ENCODE data around the gene TTC29. TPM values are rescaled to one million over a fixed set of nuclear protein-coding genes. Genes with fewer than 3 reads are reported as not detected.
A peak's percentile ranks its signal among the peaks of the same experiment; 100 is the strongest.

TTC29 gene
- total RNA-seq = not detected
- long read RNA-seq = 0 reads

DNA sequence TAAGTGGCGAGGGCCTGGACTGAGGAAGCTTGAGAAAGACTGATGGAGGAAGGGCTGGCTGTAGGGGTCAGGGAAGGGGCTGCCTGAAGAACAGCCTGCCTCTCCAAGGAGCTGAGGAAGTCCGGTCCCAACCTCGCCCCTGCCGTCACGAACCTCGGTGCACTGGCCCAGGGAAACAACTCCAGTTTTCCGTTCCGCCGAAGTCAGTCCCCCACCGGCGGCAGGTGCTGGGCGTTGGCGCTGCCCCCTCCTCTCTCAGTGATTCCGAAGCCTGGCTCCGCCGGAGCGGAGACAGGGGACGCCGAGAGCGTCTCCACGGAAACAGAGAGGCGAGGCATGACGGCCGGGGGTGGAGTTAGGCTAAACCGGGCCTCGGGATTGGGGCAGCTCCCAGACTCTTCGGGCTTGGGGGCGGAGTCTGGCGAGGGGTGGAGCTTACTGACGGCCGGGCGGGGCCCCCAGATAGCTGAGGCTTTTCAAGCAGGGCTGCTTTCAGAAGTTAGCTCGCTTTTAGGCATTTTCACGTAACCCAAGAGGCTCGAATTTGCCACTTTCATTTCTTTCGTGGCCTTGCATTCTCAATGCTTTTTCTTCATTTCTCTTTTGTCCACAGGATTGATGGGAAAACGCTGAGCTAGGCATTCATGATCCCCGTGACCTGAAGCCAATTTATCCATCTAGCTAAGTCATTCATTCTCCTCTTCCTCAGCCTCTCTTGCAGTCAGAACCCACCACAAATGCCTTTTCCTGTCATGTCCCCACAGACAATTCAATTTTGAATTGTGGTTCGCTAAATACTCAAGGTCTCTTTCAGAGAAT, at the start of gene TTC29:
Gene TTC29 (minus strand): TSS at position 309 of the 819 bp plus-strand sequence. CDS start 5,969 bp downstream, outside the sequence.
- peak; percentile 94 for DNase-seq (ENCODE audit: missing footprints)
- intact Hi-C loops (cut with DNase I) = no loop called here
- peak; percentile 99 for ATAC-seq

DNA sequence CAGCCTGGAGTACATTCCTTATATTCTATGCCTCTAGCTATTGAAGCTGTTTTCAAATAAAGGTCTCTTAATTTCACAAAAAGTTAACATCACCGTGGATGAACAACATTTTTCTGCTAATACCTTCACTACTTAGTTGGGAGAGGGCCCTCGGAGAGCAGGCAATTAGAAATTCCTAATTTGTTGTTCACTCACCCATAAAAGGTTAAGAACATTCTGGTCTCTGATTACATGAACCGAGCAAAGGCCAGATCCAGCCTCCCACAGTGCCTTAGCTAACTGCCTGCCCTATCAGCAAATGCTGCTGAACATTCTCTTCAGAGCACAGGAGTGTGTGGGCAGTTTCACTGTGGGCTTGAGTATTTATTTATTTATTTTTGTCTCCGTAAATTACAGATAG, 36.0 kb upstream of the TTC29 start:
- intact Hi-C loops (cut with DNase I) = no loop called here
- DNase-seq (ENCODE audit: missing footprints) (no peak), ATAC-seq (no peak)

- intact Hi-C loops (cut with DNase I) = no loop called here
- ATAC-seq (no peak), DNase-seq (ENCODE audit: missing footprints) (no peak)
Observed at GRCh38 chr4:146978641-146979040, 33.0 kb upstream of the TTC29 start.

DNA sequence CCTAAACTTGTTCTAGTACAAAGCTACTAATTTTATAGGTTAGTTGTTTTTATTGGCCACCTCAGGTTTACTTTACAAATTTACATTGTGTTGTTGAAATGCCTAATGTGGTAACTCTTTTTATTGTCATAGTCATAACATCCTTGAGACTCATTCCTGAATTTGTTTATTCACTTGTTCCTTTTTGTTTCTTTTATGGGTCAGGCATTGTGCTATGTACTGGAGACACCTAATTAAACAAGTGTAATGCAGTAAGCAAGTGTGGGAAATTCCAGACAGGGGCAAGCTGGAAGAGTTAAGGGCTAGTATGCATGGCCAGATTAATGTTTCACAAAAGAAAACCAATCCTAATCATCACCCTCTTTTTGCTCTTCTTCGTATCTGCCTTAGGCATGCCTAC, 30.5 kb upstream of the TTC29 start:
- ATAC-seq (no peak), DNase-seq (ENCODE audit: missing footprints) (no peak)
- intact Hi-C loops (cut with DNase I) = no loop called here

DNA sequence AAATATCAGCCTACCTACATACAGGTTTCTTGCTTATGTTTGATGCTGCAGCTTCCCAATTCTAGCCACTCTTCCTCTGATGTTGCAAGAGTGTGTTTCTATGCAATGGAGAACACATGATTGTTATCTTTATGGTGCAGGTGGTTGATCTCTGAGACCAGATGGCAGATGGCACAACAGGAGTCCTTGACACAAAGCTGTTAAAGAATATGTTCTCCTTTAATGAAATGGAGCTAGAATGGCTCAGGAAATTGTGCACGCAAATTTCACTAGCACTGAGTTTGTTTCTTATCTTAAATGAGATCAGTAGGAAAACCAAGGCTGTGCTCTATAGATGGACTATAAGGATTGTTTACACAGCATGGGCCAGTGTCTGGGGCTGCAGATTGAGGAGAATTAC, 29.9 kb upstream of the TTC29 start:
- ATAC-seq (no peak), DNase-seq (ENCODE audit: missing footprints) (no peak)
- intact Hi-C loops (cut with DNase I) = no loop called here

DNA sequence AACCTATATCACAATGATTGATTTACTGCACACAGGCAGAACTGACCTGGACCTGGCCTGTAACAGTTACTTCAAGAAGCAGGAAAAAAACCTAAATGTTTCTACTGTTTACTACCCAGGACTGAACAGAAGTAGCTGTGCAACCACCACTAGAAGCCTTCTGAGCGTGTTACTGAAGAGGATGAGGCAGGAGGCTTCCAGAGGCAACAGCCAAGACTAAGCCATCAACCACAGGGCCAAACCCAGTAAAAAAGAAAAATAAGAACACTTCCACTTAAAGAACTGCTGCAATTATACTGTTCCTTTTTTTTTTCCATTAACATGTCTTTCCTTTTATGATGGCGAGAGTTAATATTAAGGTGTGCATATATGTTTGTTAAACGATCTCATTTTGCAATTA, 29.4 kb upstream of the TTC29 start:
- ATAC-seq (no peak), DNase-seq (ENCODE audit: missing footprints) (no peak)
- intact Hi-C loops (cut with DNase I) = no loop called here

DNA sequence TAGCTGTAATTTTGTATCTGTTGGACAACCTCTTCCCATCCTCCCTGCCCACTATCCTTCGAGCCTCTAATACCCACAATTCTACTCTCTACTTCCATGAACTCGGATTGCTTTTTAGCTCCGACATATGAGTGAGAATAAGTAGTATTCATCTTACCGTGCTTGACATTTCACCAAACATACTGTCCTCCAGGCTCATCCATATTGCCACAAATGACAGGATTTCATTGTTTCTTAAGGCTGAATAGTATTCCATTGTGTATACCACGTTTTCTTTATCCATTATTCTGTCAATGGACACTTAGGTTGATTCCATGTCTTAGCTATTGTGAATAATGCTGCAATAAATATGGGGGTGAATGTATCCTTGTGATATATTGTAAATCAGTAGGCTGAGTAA, 26.4 kb upstream of the TTC29 start:
- ATAC-seq (no peak), DNase-seq (ENCODE audit: missing footprints) (no peak)
- intact Hi-C loops (cut with DNase I) = no loop called here

GRCh38 chr4:146969126-146969525, 23.5 kb upstream of the TTC29 start:
- DNase-seq (ENCODE audit: missing footprints) (no peak), ATAC-seq (no peak)
- intact Hi-C loops (cut with DNase I) = no loop called here

DNA sequence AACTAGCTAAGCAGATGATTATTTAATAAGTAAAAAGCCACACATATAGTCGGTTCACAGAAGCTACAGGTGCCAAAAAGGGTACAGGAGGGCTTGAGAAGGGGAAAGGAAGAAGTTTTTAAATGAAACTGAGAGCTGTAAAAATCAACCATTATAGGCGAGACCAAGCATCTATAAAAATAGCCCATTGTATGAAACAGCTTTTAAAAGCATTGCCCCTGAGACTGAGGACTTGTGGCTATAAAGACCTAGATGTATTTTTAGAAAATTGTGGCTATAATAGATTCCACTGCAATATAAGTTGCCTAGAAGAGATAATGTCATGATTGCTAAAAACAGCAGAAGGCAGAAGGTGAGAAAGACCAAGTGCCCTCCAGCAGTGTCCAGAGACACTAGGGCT, 15.0 kb upstream of the TTC29 start:
- ATAC-seq = no peak
- DNase-seq (ENCODE audit: missing footprints) = no peak
- intact Hi-C loops (cut with DNase I) = no loop called here

- intact Hi-C loops (cut with DNase I) = no loop called here
- DNase-seq (ENCODE audit: missing footprints) = no peak
- ATAC-seq = no peak
Observed at GRCh38 chr4:146959692-146960091, 14.0 kb upstream of the TTC29 start.

DNA sequence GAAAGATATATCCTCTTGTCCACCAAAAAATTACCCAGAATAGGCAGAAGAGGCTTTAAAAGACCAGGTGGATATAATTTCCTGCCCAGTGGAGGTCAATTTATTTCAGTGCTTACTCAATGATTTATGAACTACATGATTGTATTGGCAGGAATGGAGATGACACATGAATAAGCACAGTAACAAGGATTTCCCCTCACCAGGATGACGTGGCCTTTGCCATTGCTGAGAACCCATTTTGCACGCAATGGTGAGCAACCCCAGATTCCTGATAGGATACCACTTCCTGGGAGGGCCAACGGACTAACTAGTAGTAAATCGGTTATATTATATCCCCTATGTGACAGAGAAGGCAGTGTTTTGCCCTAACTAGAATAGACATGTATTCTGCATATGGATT, 11.6 kb upstream of the TTC29 start:
- intact Hi-C loops (cut with DNase I) = no loop called here
- DNase-seq (ENCODE audit: missing footprints) (no peak), ATAC-seq (no peak)

- intact Hi-C loops (cut with DNase I) = no loop called here
- DNase-seq (ENCODE audit: missing footprints) (no peak), ATAC-seq (no peak)
Observed at GRCh38 chr4:146952896-146953295, 7.2 kb upstream of the TTC29 start.

DNA sequence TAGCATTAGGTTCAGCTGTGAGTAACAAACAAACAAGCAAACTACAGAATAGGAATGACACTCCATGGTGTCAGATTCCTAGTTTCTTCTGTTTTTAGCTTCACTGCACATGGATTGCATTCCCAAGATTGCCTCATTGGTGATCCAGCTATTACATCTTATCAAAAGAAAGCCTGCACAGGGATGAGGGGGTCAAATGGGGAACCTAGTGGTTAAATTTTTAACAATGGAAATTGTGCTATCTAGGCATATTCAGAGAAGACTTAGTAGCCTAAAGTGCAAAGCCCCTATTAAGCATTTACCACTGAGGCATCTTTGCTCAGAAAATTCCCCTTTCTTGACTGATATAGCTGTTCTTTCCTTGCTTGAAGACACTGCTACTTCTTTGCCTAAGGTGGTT, 3.9 kb upstream of the TTC29 start:
- intact Hi-C loops (cut with DNase I) = no loop called here
- DNase-seq (ENCODE audit: missing footprints) (no peak), ATAC-seq (no peak)

DNA sequence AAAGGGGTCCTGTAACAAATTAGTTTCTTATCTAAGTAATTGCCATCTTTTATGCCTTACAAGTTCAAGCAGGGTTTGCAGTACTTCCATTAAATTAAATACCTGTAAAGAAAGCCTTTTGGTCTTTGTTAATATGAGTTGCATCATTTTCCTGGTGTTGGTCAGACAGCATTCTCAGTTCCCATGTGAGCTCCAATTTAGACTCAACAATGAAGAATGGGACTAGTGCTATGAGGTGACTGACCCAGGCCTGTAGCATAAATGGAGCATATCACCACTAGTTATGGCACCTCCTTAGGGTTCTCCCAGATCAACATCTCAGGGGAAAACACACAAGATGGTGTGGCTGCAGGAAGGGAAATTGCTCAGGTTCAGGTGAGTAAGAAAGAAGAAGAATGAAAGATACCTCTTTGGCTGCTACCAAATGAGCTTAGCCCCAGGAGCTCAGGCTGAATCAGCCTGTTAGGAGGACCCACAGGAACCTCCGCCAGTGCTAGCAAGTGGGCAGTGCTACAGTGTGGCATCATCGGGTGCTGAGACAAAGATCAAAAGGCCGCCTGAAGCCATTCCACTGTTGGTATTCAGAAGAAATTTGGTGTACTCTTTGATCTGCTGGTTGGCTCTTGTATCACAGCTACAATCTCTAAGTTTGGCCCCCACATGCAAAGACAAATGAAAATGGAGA, 1.8 kb downstream of the TTC29 start:
- DNase-seq (ENCODE audit: missing footprints) = no peak
- ATAC-seq = no peak
- intact Hi-C loops (cut with DNase I) = no loop called here

GRCh38 chr4:146932116-146932515, 13.5 kb downstream of the TTC29 start:
- intact Hi-C loops (cut with DNase I) = no loop called here
- ATAC-seq = no peak
- DNase-seq (ENCODE audit: missing footprints) = no peak

DNA sequence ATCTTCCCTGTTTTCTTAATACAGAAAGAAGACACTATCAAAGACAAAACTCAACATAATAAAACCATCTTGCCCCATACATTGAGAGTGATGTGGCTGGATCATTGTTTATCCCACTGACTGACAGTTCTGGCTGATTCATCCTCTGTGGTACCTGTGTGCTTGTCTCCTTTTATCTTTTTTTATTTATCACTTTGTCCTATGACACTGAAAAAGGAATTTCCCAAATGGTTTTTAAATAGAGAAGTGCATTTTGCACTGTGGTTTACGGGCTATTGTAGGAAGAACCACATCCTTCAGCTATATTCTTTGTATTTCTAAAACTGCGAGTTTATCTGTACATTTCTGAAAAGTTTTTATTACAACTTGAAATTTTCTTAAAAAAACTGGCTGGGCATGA, 15.0 kb downstream of the TTC29 start:
- no peak for ATAC-seq
- no peak for DNase-seq (ENCODE audit: missing footprints)
- intact Hi-C loops (cut with DNase I) = no loop called here

DNA sequence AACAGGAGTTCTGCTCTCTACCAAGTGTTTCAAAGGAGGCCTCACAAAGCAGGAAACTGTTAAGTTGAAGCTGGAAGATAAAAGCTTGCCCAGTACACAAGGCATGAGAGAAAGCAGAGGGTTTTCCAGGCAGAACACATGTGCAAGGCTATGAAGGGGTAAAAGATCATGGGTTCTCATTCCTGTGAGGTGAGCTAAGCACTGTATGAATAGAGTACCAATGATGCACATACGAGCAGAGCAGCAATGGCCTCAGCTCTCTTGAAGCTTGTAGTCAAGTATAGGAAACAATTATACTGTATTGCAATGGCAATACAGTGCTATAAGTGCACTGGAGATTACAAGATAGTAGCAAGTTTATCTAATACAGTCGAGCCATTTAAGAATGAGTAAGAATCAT, 18.0 kb downstream of the TTC29 start:
- intact Hi-C loops (cut with DNase I) = loop anchor here (10.0 kb wide), 1 partner anchor 403 kb away; the partner anchor contains the start of gene SLC10A7
- DNase-seq (ENCODE audit: missing footprints) (no peak), ATAC-seq (no peak)

DNA sequence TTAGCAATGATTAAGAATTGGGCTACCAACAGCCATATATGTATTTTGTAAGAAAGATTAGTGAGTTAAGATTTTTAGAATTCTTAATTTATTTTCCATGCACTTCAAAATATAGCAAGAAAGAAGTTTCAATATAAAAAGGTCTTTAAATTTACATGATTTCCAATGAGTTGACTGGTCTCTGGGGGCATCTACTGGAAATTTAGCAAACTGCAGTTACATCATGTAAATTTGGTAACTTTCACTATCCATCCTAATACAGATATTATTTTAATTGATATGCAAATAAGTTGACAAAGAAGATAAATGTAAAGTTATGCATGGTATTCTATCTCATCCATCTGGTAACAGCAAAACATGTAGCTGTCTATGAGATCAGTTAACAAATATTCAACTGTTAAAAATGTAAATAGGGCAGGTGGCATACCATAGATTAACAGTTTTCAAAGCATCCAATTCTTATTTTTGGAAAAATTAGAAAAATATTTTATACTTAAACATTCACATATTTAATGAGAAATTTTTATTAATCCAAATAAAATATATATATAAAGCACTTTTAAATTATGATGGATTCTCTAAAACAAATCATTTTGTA, 29.1 kb downstream of the TTC29 start:
- no peak for ATAC-seq
- intact Hi-C loops (cut with DNase I) = loop anchor here (5.0 kb wide), 1 partner anchor 579 kb away; no protein-coding TSS in a partner anchor
- DNase-seq (ENCODE audit: missing footprints) = no peak

GRCh38 chr4:146915132-146915531, 30.5 kb downstream of the TTC29 start:
- DNase-seq (ENCODE audit: missing footprints) (no peak), ATAC-seq (no peak)
- intact Hi-C loops (cut with DNase I) = loop anchor here (5.0 kb wide), 1 partner anchor 578 kb away; no protein-coding TSS in a partner anchor

DNA sequence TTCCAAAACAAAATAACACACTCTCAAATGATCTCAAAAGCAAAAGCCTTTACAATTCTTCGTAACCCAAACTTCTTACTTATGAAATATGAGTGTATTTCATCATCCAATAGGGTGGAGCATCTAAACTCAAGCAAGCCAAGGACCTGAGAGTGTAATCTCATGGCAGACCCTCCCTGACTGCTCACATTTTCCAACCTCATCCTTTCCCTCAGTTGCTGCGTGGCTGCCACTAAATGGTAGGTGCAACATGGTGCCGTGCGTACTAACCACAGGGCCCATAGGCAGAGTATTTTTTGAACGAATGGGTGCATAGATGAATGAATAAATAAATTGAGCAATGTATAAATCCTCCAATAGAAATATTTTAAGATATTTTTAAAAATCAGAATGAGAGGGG, 45.4 kb downstream of the TTC29 start:
- ATAC-seq (no peak), DNase-seq (ENCODE audit: missing footprints) (no peak)
- intact Hi-C loops (cut with DNase I) = no loop called here
